GM18505 (cell line): Measurements from ENCODE around the gene LRP5.
"Not testable (repeated sequence)": the region's sequence is repeated elsewhere in the genome, so short reads cannot be mapped to it uniquely, and the experiment has no call there.

Experiments
- ATAC-seq: cut with Tn5 transposase; IDR thresholded peaks from one replicate; pipeline ENCODE4 v1.9.1; 2021; ENCODE audit not compliant: unreplicated experiment
- POLR2A ChIP-seq: IDR thresholded peaks from 4 replicates; pipeline ENCODE4 v1.6.1; 2011; ENCODE audit warnings: borderline replicate concordance; ENCODE audit not compliant: insufficient read depth, insufficient read length; ENCODE audit errors: extremely low read depth

The LRP5 gene

DNA sequence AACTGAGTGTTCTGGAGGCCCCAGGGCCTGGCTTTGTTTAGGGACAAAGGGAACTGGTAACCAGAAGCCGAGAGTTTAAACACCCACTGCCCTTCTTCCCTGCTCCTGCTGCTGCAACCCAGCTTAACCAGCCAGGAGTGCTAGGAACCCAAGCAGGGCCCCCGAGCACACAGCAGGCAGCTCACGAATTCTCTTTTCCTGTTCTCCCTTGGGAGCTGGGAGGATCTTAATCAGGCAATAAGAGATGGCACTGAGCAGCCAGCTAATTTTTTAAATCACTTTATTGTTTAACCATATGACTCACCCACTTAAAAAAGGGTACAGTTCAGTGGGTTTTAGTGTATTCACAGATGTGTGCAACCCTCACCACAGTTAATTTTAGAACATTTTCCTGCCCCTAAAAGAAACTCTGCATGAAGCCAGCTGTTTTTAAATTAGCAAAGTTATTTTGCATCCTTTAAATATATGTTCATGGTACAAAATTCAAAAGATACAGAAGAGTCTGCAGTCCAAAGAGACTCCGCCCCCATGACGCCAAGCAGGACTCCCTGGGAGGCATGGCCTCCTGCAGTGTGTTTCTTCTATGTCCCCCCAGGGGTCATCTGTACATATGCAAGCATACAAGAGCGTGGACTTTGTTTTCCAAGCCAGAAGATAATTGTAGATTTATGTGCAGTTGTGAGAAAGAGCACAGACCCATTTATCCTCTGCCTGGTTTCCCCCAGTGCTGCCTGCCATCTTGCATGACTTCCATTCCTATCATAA is 129.3 kb downstream of the LRP5 start:
- no peak for ATAC-seq

DNA sequence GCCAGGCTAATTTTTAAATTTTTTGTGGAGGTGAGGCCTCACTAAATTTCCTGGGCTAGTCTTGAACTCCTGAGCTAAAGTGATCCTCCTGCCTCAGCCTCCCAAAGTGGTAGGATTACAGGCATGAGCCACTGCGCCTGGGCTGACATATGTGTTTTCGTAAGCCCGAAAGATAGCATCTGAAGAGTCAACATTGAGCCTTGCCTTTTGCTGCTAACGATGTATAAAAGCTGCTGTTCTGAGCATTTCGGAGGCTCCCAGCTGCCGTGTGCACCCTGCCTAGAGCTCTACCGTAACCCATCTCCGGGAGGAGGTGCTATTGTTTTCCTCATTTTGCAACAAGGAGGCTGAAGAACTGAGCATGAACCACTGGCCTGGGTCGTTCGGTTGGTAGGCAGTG is 130.0 kb downstream of the LRP5 start:
- no peak for ATAC-seq
- no peak for TF ChIP-seq POLR2A

More for the DNA sequence above, 129.3 kb downstream of the LRP5 start:
- no peak for TF ChIP-seq POLR2A

DNA sequence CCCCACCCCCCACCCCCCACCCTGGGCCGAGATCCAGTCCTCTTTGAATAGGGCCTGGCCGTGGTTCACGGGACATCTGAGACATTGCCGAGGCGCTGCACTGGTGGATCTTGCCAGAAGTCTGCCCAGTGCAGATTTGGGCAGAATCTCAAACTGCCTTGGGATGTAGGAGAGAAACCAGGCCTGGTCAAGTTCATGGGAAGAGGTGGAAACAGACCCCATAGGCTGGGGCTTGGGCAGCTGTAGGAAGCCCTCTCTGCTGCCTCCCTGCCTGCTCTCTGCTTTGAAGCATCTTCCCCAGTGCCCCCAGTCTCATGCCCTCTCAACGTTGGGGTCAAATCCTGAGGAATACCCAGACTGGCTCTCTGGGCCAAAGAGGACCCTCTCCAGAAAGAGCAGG is 132.2 kb downstream of the LRP5 start:
- ATAC-seq = no peak
- TF ChIP-seq POLR2A = no peak

DNA sequence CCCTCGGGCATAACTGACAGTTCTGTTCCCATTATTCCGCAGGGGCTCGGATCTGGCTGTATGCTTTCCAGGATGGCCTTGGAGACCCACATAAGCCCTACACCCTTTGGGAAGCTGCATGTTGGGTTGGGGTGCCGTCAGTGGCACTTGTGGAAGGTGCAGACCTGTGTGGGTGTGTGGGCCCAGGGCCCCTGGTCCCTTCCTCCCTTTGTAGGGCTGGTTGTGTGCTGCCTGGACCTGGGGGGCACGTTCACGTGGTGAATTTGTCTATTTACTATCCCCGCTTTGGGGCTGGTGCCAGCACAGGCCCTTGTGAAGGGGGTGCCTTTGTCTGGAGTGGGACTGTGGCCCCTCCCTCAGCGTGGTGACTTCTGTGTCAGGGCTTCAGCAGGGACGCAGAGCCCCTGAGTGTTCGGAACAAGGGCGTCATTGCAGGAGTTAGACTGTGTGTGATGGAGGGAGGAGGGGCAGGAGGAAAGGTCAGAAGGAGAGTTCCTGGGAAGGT is 133.2 kb downstream of the LRP5 start:
- no peak for TF ChIP-seq POLR2A
- no peak for ATAC-seq

DNA sequence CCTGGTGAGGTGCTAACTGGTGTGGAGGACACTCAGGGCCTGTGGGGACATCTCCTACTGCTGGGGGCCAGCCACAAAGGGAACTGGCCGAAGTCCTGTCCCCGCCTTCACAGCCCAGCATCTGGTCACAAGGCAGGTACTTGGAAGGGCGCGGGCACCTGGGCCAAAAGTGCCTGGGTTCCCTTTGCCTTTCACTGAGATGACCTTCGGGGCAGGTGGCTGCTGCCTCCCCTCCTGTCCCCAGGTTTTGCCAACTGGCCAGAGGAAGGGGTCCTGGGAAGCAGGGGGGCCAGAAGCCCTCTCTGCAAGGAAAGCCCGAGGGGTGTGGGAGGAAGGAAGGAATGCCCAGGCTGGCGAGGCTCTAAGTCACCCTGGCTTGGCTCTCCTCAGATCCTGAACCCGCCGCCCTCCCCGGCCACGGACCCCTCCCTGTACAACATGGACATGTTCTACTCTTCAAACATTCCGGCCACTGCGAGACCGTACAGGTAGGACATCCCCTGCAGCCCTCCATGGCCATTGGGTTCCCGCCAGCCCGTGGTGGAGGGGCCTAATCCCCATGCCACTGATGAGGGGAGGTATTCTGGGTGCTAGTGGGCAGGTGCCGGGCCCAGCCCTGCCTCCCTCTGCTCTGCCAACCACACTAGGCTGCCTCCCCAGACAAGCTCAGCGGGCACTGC is 133.8 kb downstream of the LRP5 start:
- ATAC-seq = no peak
- no peak for TF ChIP-seq POLR2A

DNA sequence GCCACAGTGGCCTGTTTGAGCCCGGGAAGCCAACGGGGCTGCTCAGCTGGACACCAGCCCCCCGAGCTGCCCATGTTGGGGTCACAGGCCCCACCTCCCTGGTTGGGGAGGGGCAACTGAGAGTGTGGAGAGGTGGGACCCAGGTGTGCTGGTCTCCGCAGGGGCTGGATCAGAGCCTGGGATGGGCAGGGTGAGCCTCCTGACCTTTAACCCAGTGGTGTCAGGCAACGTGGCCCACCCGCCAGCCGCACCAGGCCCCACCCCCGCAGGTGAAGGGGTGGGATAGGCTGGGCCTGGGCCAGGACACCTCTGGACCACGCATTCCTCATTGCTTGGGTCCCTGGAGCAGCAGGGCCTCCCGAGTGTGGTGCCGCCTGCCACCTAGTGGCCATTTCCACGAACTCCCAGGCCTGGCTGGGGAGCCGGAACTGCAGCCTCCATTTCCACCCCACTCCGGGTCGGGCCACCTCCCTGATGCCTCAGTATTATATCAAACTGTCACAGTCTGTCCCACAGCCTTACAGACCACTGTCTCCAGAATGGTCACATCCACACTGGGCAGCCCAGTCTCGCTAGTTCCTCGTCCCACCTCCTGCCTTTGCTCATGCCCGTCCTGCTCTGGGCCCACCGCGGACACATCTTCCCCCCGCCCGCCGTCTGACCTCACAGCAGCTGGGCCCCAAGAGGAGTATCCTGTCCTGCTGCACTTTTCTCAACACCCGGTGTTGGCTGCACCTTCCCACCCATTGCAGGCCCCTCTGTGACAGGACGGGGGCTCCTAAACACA is 134.8 kb downstream of the LRP5 start:
- ATAC-seq = no peak
- no peak for TF ChIP-seq POLR2A

DNA sequence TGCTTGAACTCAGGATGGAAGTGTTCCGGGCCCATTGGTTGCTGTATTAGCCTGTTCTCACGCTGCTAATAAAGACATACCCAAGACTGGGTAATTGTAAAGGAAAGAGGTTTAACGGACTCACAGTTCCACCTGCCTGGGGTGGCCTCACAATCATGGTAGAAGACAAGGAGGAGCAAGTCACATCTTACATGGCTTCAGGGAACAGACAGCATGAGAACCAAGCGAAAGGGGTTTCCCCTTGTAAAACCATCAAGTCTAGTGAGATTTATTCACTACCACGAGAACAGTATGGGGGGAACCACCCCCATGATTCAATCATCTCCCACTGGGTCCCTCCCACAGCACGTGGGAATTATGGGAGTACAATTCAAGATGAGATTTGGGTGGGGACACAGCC is 135.5 kb downstream of the LRP5 start:
- not testable (repeated sequence) for ATAC-seq

DNA sequence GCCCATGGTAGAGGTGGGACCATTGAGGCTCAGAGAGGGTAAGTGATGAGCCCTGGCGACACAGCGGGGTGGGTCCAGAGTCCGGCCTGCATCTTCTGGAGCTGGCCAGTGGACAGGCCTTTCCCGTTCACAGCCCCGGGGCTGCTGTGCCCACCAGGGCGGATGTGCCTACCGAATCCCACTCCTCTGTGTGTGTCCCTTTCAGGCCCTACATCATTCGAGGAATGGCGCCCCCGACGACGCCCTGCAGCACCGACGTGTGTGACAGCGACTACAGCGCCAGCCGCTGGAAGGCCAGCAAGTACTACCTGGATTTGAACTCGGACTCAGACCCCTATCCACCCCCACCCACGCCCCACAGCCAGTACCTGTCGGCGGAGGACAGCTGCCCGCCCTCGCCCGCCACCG is 136.2 kb downstream of the LRP5 start:
- ATAC-seq = no peak
- no peak for TF ChIP-seq POLR2A

DNA sequence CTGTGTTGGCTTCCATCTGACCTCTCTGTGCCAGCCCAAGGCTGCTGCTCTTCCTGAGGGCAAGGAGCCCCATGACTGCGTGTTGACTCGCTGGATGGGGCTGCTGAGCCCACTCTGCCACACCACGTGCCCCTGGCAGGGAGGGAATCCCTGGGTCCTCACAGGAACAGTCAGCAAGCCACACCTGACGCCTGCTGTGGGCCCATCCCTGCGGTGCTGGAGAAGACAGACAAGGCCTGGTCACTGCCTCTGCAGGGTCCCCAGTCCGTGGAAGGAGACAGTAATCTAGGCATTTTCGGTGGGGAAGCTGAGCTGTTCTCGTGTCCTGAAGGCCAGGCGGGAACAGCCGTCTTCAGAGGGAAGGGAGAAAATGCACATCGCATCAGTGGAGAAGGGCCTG is 137.6 kb downstream of the LRP5 start:
- TF ChIP-seq POLR2A = no peak
- ATAC-seq = no peak

DNA sequence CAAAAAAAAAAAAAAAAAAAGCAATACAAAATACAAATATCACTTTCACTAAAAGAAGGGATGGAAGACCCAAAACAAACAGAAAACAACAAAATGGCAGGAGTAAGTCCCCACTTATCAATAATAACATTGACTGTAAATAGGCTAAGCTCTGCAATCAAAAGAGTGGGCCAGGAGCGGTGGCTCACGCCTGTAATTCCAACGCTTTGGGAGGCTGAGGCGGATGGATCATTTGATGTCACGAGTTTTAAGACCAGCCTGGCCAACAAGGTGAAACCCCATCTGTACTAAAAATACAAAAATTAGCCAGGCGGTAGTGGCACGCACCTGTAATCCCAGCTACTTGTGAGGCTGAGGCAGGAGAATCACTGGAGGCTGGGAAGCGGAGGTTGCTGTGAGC is 138.3 kb downstream of the LRP5 start:
- no peak for ATAC-seq
- TF ChIP-seq POLR2A = no peak

DNA sequence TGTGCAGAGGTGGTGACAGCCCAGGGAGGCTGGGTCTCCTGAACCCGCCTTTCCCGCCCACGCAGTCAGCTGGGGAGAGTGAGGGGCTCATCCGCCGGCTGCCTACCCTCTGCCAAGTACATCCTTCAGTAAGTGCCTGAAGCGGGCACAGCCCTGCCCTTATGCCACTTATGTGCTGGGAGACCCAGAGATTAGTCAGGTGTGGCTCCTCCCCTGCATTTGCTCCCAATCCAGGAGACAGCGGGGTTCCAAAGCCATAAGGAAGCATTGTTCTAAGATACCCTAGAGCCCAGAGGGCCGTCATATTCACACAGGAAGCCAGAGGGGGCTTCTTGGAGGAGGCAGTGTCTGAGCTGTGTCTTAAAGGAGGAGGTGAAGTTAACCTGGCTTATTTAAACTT is 142.4 kb downstream of the LRP5 start:
- no peak for TF ChIP-seq POLR2A

DNA sequence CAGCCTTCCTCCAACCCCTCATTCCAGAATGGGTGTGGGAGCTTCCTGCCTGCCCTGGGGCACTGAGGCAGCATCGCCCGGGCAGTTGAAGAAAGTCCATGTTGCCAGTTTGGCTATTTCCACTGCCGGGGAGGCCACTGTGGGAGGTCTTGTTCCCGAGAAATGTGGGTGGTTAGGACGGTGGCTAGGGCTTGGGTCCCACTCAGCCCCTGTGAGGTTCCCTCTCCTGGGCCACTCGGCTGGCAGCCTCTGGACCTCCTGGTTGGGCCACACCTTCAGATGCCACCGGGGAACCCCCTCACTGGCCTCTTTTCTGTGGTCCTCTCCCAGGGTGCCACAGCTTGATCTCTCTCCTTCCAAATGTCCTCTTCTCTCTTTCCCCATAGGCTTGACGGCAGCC is 143.1 kb downstream of the LRP5 start:
- no peak for TF ChIP-seq POLR2A
- no peak for ATAC-seq

More for the DNA sequence above, 142.4 kb downstream of the LRP5 start:
- ATAC-seq = no peak

DNA sequence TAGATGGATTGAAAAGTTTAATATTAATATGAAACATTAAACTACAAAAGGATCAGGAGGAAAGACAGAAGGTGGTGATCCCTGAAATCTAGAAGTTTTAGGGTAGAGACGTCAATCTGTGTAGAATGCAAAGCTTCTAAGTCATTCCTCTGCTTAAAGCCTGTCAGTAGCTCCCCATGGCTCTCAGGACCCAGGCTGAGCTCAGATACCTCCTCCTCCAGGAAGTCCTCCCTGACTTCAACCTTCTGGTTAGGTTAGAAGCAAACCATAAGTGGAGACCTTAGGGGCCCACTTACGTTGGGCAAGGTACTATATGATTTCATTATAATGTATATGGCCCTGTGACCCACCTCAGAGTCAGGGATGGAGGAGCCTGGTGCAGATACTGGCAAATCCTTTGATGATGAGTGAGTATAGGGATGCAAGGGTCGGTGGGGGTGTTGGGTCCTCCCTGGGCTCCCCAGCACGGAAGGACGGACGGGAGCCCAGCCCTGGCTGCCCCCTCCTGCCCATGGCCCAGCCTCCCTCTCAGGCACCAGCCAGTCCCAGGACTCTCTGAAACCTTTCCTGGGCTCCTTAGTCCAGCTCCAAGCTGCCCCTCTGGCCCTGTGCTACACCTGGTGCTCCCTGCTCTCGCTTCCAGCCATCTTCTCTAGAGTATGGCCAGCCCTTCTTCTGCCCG is 145.0 kb downstream of the LRP5 start:
- no peak for TF ChIP-seq POLR2A
- ATAC-seq = no peak
